Glutamatergic neuron (in vitro differentiated cells): ENCODE data around the gene IKBKG. TPM values are rescaled to one million over a fixed set of nuclear protein-coding genes. Genes with fewer than 3 reads are reported as not detected.
"Not testable (repeated sequence)": the region's sequence is repeated elsewhere in the genome, so short reads cannot be mapped to it uniquely, and the experiment has no call there.

ENCODE experiments used
- DNase-seq: peaks from one replicate; pipeline ENCODE4 v3.0.0; 2022
- H3K27ac Mint-ChIP-seq: one replicate; pipeline ENCODE4 v1.8.0; 2020; ENCODE audit warnings: mild to moderate bottlenecking, mixed read lengths, inconsistent platforms; ENCODE audit not compliant: unreplicated experiment
- H3K27me3 Mint-ChIP-seq: one replicate; pipeline ENCODE4 v1.8.0; 2020; ENCODE audit warnings: mild to moderate bottlenecking, moderate library complexity, mixed read lengths, inconsistent platforms; ENCODE audit not compliant: unreplicated experiment
- H3K36me3 Mint-ChIP-seq: one replicate; pipeline ENCODE4 v1.8.0; 2020; ENCODE audit warnings: mild to moderate bottlenecking, mixed read lengths, inconsistent platforms; ENCODE audit not compliant: unreplicated experiment
- H3K4me1 Mint-ChIP-seq: one replicate; pipeline ENCODE4 v1.8.0; 2020; ENCODE audit warnings: mild to moderate bottlenecking, low read depth, mixed read lengths, inconsistent platforms; ENCODE audit not compliant: unreplicated experiment
- H3K4me3 Mint-ChIP-seq: one replicate; pipeline ENCODE4 v1.8.0; 2020; ENCODE audit warnings: mild to moderate bottlenecking, mixed read lengths, inconsistent platforms; ENCODE audit not compliant: unreplicated experiment
- H3K9me3 Mint-ChIP-seq: one replicate; pipeline ENCODE4 v1.8.0; 2020; ENCODE audit warnings: mild to moderate bottlenecking, moderate library complexity, mixed read lengths, inconsistent platforms; ENCODE audit not compliant: unreplicated experiment
- total RNA-seq: library from RNA; stranded (reverse); fragmentation: NEBNext Ultra II Directional; extraction: Animal tissue kit (Norgen Biotek cat#: 25700); gene quantifications from one replicate; pipeline ENCODE4 v1.2.1, GENCODE V29; 2021; ENCODE audit not compliant: unreplicated experiment
- TF ChIP-seq, protein P1 (sequence below): fragments of 200-600 bp; sonication (generic); IDR thresholded peaks from one replicate; pipeline ENCODE4 v1.5.0; 2021; ENCODE audit not compliant: partially characterized antibody, unreplicated experiment

IKBKG gene
- total RNA-seq, 1 donor from 2014 or later = 27.6 TPM

- peak; percentile 87 for DNase-seq
- Mint-ChIP-seq H3K4me3 (no peak overlapping the region), H3K9me3 (no peaks in the 10 kb centered on the region), H3K27me3 (peaks cover 1% of the 10 kb centered on the region), H3K4me1 (no peaks in the 10 kb centered on the region), H3K27ac (no peak overlapping the region), H3K36me3 (no peaks in the 10 kb centered on the region)
- TF ChIP-seq, protein P1, sequence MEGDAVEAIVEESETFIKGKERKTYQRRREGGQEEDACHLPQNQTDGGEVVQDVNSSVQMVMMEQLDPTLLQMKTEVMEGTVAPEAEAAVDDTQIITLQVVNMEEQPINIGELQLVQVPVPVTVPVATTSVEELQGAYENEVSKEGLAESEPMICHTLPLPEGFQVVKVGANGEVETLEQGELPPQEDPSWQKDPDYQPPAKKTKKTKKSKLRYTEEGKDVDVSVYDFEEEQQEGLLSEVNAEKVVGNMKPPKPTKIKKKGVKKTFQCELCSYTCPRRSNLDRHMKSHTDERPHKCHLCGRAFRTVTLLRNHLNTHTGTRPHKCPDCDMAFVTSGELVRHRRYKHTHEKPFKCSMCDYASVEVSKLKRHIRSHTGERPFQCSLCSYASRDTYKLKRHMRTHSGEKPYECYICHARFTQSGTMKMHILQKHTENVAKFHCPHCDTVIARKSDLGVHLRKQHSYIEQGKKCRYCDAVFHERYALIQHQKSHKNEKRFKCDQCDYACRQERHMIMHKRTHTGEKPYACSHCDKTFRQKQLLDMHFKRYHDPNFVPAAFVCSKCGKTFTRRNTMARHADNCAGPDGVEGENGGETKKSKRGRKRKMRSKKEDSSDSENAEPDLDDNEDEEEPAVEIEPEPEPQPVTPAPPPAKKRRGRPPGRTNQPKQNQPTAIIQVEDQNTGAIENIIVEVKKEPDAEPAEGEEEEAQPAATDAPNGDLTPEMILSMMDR = peak; percentile 81
These were observed 12.7 kb upstream of the IKBKG start for GRCh38 chrX:154534526-154535322.

GRCh38 chrX:154535892-154536291 lies 11.5 kb upstream of the IKBKG start:
- no peak overlapping the region for H3K27ac Mint-ChIP-seq
- H3K27me3 Mint-ChIP-seq = no peaks in the 10 kb centered on the region
- TF ChIP-seq, protein P1 = no peak
- no peak overlapping the region for H3K4me3 Mint-ChIP-seq
- H3K9me3 Mint-ChIP-seq = no peaks in the 10 kb centered on the region
- H3K36me3 Mint-ChIP-seq = no peaks in the 10 kb centered on the region
- no peak for DNase-seq
- H3K4me1 Mint-ChIP-seq = no peaks in the 10 kb centered on the region

GRCh38 chrX:154539077-154539476 lies 8.3 kb upstream of the IKBKG start:
- no peaks in the 10 kb centered on the region for H3K27me3 Mint-ChIP-seq
- no peak for DNase-seq
- no peaks in the 10 kb centered on the region for H3K9me3 Mint-ChIP-seq
- TF ChIP-seq, protein P1 = no peak
- H3K27ac Mint-ChIP-seq = no peak overlapping the region
- H3K4me1 Mint-ChIP-seq = no peaks in the 10 kb centered on the region
- no peaks in the 10 kb centered on the region for H3K36me3 Mint-ChIP-seq
- no peak overlapping the region for H3K4me3 Mint-ChIP-seq

DNA sequence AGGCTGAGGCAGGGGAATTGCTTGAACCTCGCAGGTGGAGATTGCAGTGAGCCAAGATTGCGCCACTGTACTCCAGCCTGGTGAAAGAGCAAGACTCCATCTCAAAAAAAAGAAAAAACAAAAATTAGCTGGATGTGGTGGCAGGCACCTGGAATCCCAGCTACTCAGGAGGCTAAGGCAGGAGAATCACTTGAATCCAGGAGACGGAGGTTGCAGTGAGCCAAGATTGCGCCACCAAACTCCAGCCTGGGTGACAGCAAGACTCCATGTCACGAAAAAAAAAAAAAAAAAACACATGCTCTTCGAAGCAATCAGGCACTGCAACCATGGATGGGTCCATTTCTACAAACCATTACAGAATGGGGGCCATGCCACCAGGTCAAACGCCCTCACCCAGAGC lies 7.1 kb upstream of the IKBKG start:
- not testable (repeated sequence) for H3K36me3 Mint-ChIP-seq, H3K27me3 Mint-ChIP-seq, H3K4me3 Mint-ChIP-seq, DNase-seq, H3K4me1 Mint-ChIP-seq, H3K27ac Mint-ChIP-seq, H3K9me3 Mint-ChIP-seq

- Mint-ChIP-seq H3K4me3 (no peak overlapping the region), H3K27me3 (no peaks in the 10 kb centered on the region), H3K9me3 (no peaks in the 10 kb centered on the region), H3K36me3 (no peaks in the 10 kb centered on the region), H3K27ac (no peak overlapping the region), H3K4me1 (no peaks in the 10 kb centered on the region)
- no peak for DNase-seq
- TF ChIP-seq, protein P1 = no peak
These were observed 6.4 kb upstream of the IKBKG start for GRCh38 chrX:154540897-154541535.
